MCF 10A (cell line): Measurements from ENCODE around the gene LYRM7. TPM values are rescaled to one million over a fixed set of nuclear protein-coding genes. Genes with fewer than 3 reads are reported as not detected.
"Not testable (repeated sequence)": the region's sequence is repeated elsewhere in the genome, so short reads cannot be mapped to it uniquely, and the experiment has no call there.

Experiments used
- BruUV-seq: library from RNA; stranded (reverse); fragments of 400-500 nt; replicated peaks from 2 replicates; lab custom pipeline; 2021; lab: Mats Ljungman, UMichigan
- CTCF ChIA-PET: fragments of 300-600 bp; sonication (Branson Sonifier 250); formaldehyde crosslinking; extraction: SDS; loops from one replicate; lab custom pipeline; 2021; ENCODE audit warnings: antibody characterized with exemption, inconsistent platforms; lab: Yijun Ruan, JAX
- POLR2A ChIA-PET: fragments of 300-600, 350-650 bp; sonication (Branson Sonifier 250); formaldehyde crosslinking; extraction: SDS; loops from one replicate; lab custom pipeline; 2020; ENCODE audit warnings: antibody characterized with exemption, inconsistent platforms; lab: Yijun Ruan, JAX
- DNase-seq: peaks from one replicate; pipeline ENCODE4 v3.0.0-alpha.2; 2018; ENCODE audit not compliant: unreplicated experiment
- H3K27ac Mint-ChIP-seq: one replicate; pipeline ENCODE4 v1.8.0; 2022; ENCODE audit warnings: mild to moderate bottlenecking, low read depth, mixed read lengths; ENCODE audit not compliant: unreplicated experiment
- H3K27me3 Mint-ChIP-seq: one replicate; pipeline ENCODE4 v1.8.0; 2022; ENCODE audit warnings: mixed read lengths; ENCODE audit not compliant: insufficient read depth, unreplicated experiment
- H3K36me3 Mint-ChIP-seq: one replicate; pipeline ENCODE4 v1.8.0; 2022; ENCODE audit warnings: mild to moderate bottlenecking, moderate library complexity, mixed read lengths; ENCODE audit not compliant: insufficient read depth, unreplicated experiment
- H3K4me1 Mint-ChIP-seq: one replicate; pipeline ENCODE4 v1.8.0; 2022; ENCODE audit warnings: mixed read lengths; ENCODE audit not compliant: insufficient read depth, unreplicated experiment
- H3K4me3 Mint-ChIP-seq: one replicate; pipeline ENCODE4 v1.8.0; 2022; ENCODE audit warnings: mild to moderate bottlenecking, moderate library complexity, mixed read lengths; ENCODE audit not compliant: unreplicated experiment
- H3K9me3 Mint-ChIP-seq: one replicate; pipeline ENCODE4 v1.8.0; 2022; ENCODE audit warnings: mixed read lengths; ENCODE audit not compliant: unreplicated experiment
- CTCF ChIP-seq: fragments of 200-600 bp; IDR thresholded peaks from one replicate; pipeline ENCODE4 v1.8.0; 2022; ENCODE audit warnings: antibody characterized with exemption, mild to moderate bottlenecking; ENCODE audit not compliant: unreplicated experiment
- intact Hi-C: fragments of 100-400 bp; cut with micrococcal nuclease; formaldehyde crosslinking; loops from 2 replicates; pipeline ENCODE4 v1.14.1; 2022
- total RNA-seq: library from RNA; stranded (reverse); gene quantifications from 2 replicates; pipeline ENCODE4 v1.2.3, GENCODE V29; 2022

The LYRM7 gene
- total RNA-seq, 1 experiment from 2014 or later = 18.2 TPM

GRCh38 chr5:131186561-131187256, 16.0 kb downstream of the LYRM7 start:
- Mint-ChIP-seq H3K27ac (peak overlapping the region; percentile 49), H3K4me3 (no peak overlapping the region), H3K9me3 (no peaks in the 10 kb centered on the region), H3K36me3 (peaks cover 15% of the 10 kb centered on the region), H3K27me3 (no peaks in the 10 kb centered on the region), H3K4me1 (no peaks in the 10 kb centered on the region)
- intact Hi-C loops = no loop called here
- no peak for TF ChIP-seq CTCF
- POLR2A ChIA-PET = interaction anchor here (0.5 to 1.8 kb wide), 12 partner anchors 9 to 1195 kb away, joined by 3 to 6 read pairs (median 3); partner anchors contain the start of genes CDC42SE2 and HINT1
- BruUV-seq = TSS peak; percentile 89
- CTCF ChIA-PET = interaction anchor here (0.6 to 1.6 kb wide), 4 partner anchors 13 to 195 kb away, joined by 3 to 4 read pairs (median 3); no protein-coding TSS in a partner anchor
- peak; percentile 28 for DNase-seq

GRCh38 chr5:131193106-131193505, 22.4 kb downstream of the LYRM7 start:
- no peak for TF ChIP-seq CTCF
- no peak for DNase-seq
- CTCF ChIA-PET = interaction anchor here (1.6 kb wide), 1 partner anchor 24 kb away, joined by 4 read pairs; no protein-coding TSS in a partner anchor
- Mint-ChIP-seq H3K27me3 (no peaks in the 10 kb centered on the region), H3K9me3 (no peaks in the 10 kb centered on the region), H3K27ac (no peak overlapping the region), H3K4me3 (no peak overlapping the region), H3K36me3 (peaks cover 24% of the 10 kb centered on the region), H3K4me1 (peaks cover 2% of the 10 kb centered on the region)
- no TSS peak for BruUV-seq
- POLR2A ChIA-PET = interaction anchor here (1.2 to 1.3 kb wide), 3 partner anchors 15 to 72 kb away, joined by 3 to 5 read pairs (median 4); no protein-coding TSS in a partner anchor
- intact Hi-C loops = no loop called here

- DNase-seq, intact Hi-C loops, BruUV-seq, H3K27me3 Mint-ChIP-seq, H3K9me3 Mint-ChIP-seq, CTCF ChIA-PET, POLR2A ChIA-PET, H3K27ac Mint-ChIP-seq, H3K4me3 Mint-ChIP-seq, H3K4me1 Mint-ChIP-seq: not testable (repeated sequence)
- peaks cover 29% of the 10 kb centered on the region for H3K36me3 Mint-ChIP-seq
These were observed 23.2 kb downstream of the LYRM7 start for GRCh38 chr5:131193897-131194296.

- Mint-ChIP-seq H3K27me3 (no peaks in the 10 kb centered on the region), H3K9me3 (no peaks in the 10 kb centered on the region), H3K36me3 (peaks cover 24% of the 10 kb centered on the region), H3K4me1 (peaks cover 9% of the 10 kb centered on the region), H3K27ac (no peak overlapping the region), H3K4me3 (no peak overlapping the region)
- intact Hi-C loops = no loop called here
- TF ChIP-seq CTCF = no peak
- POLR2A ChIA-PET = no interaction called here
- CTCF ChIA-PET = interaction anchor here (0.6 to 1.3 kb wide), 5 partner anchors 22 to 340 kb away, joined by 3 to 5 read pairs (median 3); no protein-coding TSS in a partner anchor
- no peak for DNase-seq
- BruUV-seq = no TSS peak
These were observed 24.0 kb downstream of the LYRM7 start for GRCh38 chr5:131194725-131195124.
